Adipocyte (in vitro differentiated cells): Measurements from ENCODE around the gene PLPP2.

ENCODE experiments used
- DNase-seq: peaks from one replicate; pipeline ENCODE4 v3.0.0-alpha.2; 2015; ENCODE audit warnings: low read depth
- H3K27me3 ChIP-seq: replicated peaks from 2 replicates; pipeline ENCODE4 v1.7.0; 2013; ENCODE audit warnings: mild to moderate bottlenecking, low read length, moderate library complexity; ENCODE audit not compliant: control insufficient read depth, insufficient read depth
- H3K36me3 ChIP-seq: 2 replicates; pipeline ENCODE4 v1.7.0; 2013; ENCODE audit warnings: low read length, mild to moderate bottlenecking, moderate library complexity; ENCODE audit not compliant: control insufficient read depth, insufficient read depth, severe bottlenecking
- H3K4me1 ChIP-seq: 2 replicates; pipeline ENCODE4 v1.7.0; 2013; ENCODE audit warnings: mild to moderate bottlenecking, low read length, moderate library complexity; ENCODE audit not compliant: control insufficient read depth, insufficient read depth
- H3K4me3 ChIP-seq: 2 replicates; pipeline ENCODE4 v1.7.0; 2013; ENCODE audit warnings: mild to moderate bottlenecking, low read length, moderate library complexity
- H3K9ac ChIP-seq: 2 replicates; pipeline ENCODE4 v1.7.0; 2013; ENCODE audit warnings: mild to moderate bottlenecking, low read length, moderate library complexity
- H3K9me3 ChIP-seq: 2 replicates; pipeline ENCODE4 v1.7.0; 2013; ENCODE audit warnings: mild to moderate bottlenecking, low read length, moderate library complexity; ENCODE audit not compliant: control insufficient read depth

PLPP2 gene

DNA sequence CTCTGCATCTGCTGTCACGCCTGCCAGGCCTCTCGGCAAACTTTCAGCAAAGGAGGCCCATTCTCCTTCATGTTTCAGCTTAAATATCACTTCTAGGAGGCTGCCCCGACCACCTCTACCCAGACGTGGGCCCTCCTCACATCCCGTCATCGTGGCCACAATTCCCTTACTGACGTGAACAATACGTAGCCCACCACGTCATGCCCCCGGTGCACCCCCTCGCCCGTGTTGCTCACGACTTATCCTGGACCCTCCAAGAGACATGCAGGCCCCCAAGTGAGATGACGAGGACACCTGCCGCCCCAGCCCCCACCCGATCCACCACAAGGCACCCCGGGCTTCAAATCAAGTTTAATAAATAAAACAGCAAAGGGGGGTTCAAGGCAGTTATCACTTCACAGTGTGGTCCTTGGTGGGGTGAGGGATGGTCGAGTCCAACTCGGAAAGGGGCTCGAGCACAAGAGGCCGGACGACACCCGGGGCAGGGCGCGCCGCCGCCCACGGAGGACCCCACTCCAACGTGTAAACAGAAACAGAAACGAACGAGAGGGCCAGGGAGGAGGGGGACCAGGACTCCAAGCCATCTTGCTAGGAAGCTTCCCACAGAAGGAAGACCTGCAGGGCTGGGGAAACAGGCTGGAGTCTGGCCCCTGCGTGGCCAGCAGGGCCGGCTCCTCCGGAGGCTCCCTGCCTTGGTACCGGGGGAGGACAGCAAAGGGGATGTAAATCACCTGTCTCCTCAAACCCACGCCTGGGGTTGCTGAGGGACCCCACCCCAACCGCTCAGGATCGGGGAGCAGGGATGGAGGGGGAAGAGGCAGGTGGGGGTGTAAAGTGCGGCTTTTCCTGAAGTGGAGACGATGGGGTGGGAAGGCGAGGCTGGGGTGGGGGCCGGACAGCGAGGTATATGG is 14.3 kb upstream of the PLPP2 start:
- DNase-seq = no peak
- peaks cover 40% of the 10 kb centered on the region for H3K36me3 ChIP-seq

DNA sequence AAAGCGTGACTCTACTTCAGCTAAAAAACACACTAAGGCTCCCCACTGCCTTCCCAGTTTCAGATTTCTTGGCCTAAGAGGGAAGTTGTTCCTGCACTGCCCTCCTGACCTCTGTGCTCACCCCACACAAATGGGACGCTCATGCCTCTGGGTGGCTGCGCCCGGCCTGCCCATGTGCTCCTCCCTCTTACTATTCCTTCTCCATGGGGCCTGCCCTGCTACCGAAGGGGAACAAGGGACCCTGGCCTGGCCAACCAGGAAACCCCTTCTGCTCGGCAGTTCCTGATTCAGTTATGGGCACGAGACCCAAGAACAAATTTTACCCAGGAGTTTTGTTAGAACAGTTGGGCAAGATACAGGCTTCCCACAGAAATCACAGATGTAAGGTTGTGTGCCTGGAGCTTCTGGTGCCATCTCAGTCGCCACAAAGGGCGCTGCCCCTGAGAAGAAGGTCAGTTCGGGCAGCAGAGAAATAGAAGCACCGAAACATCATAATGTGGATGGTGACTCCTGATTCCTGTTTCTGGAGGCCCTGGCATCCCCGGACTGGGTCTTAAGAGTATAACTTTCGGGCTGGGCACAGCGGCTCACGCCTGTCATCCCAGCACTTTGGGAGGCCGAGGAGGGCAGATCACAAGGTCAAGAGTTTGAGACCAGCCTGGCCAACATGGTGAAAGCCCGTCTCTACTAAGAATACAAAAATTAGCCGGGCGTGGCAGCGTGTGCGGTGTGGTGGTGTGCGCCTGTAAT is 5.4 kb upstream of the PLPP2 start:
- peaks cover 3% of the 10 kb centered on the region for H3K9me3 ChIP-seq
- peaks cover 34% of the 10 kb centered on the region for H3K27me3 ChIP-seq
- no peaks in the 10 kb centered on the region for H3K36me3 ChIP-seq
- H3K4me3 ChIP-seq = no peak overlapping the region
- DNase-seq = no peak
- H3K4me1 ChIP-seq = peaks cover 11% of the 10 kb centered on the region
- no peak overlapping the region for H3K9ac ChIP-seq

More for the DNA sequence above, 14.3 kb upstream of the PLPP2 start:
- H3K4me3 ChIP-seq = no peak overlapping the region
- H3K27me3 ChIP-seq = no peaks in the 10 kb centered on the region
- H3K4me1 ChIP-seq = no peaks in the 10 kb centered on the region
- no peaks in the 10 kb centered on the region for H3K9me3 ChIP-seq
- no peak overlapping the region for H3K9ac ChIP-seq

DNA sequence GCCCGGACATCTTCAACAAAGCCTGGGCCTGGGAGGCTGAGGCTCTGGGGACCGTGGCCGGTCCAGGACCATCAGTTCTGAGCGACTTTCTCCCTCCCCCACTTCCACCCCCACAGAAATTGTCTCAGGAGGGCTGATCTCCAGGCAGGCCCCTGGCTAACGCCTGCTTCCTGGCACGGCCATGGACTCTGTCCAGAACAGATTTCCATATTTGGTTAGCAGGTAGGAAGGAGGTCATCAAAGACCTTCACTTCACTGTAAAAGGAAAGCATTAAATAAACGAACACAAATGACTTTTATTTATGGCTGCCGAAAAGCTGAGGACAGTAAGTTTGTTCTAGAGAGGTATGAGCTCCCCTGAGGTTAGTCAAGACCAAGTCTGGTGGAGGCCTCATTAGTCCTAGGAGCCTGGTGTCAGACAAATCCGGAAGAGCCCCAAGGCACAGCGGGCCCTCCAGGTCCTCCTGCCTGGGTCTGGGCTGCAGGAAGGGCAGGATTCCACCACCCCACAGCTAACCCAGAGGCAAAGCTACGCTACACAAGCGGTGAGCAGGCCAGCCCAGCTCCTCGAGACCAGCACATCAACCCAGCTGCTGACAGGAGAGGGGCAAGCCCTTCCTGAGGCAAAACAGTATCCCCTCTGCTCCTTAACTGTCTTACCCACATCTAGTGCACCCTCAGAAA is 4.6 kb upstream of the PLPP2 start:
- Histone ChIP-seq H3K4me1 (peaks cover 11% of the 10 kb centered on the region), H3K9ac (no peak overlapping the region), H3K4me3 (no peak overlapping the region), H3K9me3 (peaks cover 3% of the 10 kb centered on the region), H3K36me3 (no peaks in the 10 kb centered on the region), H3K27me3 (peaks cover 34% of the 10 kb centered on the region)
- no peak for DNase-seq

GRCh38 chr19:294946-295686 is 3.9 kb upstream of the PLPP2 start:
- Histone ChIP-seq H3K4me1 (peaks cover 11% of the 10 kb centered on the region), H3K36me3 (no peaks in the 10 kb centered on the region), H3K4me3 (peak overlapping the region; percentile 37), H3K27me3 (peaks cover 34% of the 10 kb centered on the region), H3K9me3 (peaks cover 3% of the 10 kb centered on the region), H3K9ac (no peak overlapping the region)
- DNase-seq = peak; percentile 57

GRCh38 chr19:294341-294945 is 3.2 kb upstream of the PLPP2 start:
- Histone ChIP-seq H3K9me3 (peaks cover 3% of the 10 kb centered on the region), H3K4me3 (peak overlapping the region; percentile 37), H3K36me3 (no peaks in the 10 kb centered on the region), H3K9ac (no peak overlapping the region), H3K27me3 (peaks cover 34% of the 10 kb centered on the region), H3K4me1 (peaks cover 11% of the 10 kb centered on the region)
- peak; percentile 38 for DNase-seq

DNA sequence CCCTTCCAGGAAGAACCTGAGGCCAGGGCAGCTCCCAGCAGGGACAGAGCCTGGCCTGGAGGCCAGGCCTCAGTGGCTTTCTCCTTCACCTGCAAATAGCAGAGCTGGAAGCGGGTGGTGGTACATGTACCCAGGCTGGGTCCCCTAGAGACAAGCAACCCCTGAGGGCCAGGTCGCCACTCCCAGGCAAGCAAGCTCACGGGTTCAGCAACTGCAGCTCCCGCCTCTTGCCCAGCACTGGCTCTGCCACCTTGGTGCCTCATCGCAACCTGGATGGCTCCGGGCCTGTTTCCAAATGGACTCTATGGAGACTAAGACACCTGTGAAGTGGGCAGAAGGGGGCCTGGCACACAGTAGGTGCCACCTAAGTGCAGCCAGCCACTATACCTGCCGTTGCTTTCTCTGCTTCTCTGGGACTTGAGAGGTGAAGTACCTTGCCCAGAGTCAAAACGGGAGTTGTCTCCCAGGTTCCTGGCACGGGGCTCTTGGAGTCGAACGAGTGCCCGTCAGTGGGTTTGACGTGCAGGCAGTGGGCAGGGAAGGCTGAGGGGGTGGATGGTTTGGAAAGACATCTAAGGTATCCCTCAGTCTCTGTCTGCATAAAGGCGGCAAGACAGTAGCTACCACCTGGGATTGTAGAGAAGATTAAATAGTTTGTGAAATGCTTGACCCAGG is 2.4 kb upstream of the PLPP2 start:
- H3K4me3 ChIP-seq = no peak overlapping the region
- peaks cover 3% of the 10 kb centered on the region for H3K9me3 ChIP-seq
- no peak overlapping the region for H3K9ac ChIP-seq
- no peaks in the 10 kb centered on the region for H3K36me3 ChIP-seq
- H3K4me1 ChIP-seq = peaks cover 11% of the 10 kb centered on the region
- DNase-seq = no peak
- H3K27me3 ChIP-seq = peaks cover 34% of the 10 kb centered on the region

GRCh38 chr19:292951-293350 is 1.7 kb upstream of the PLPP2 start:
- peaks cover 11% of the 10 kb centered on the region for H3K4me1 ChIP-seq
- DNase-seq = no peak
- H3K4me3 ChIP-seq = no peak overlapping the region
- no peaks in the 10 kb centered on the region for H3K36me3 ChIP-seq
- H3K9me3 ChIP-seq = peaks cover 3% of the 10 kb centered on the region
- no peak overlapping the region for H3K9ac ChIP-seq
- H3K27me3 ChIP-seq = peaks cover 34% of the 10 kb centered on the region

DNA sequence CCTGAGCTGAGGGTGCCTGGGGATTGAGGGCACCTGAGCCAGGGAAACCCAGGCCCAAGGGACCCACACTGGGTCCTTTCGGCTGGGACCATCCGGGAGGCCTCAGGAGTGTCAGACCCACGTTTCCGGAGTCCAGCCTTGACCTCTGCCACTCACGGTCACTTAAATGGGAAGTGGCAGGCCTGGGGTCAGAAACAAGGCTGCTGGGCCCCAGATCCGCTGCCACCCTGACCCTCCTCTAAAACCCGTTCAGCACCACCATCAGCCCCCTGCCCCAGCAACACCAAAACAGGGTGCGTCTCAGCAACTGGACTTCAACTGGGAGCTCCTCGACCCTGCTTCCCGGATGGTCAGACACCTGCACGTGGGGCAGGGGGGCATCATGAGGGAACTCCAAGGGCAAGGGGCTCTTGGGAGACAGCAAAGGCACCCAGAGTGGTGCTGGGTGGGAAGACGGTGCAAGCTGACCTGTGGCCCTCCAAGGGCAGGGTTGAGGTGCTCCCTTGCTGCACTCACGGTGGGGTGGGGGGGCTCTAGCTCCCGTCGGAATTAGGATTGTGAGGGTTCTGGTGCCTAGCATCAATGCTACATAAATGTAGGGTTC is 1.2 kb upstream of the PLPP2 start:
- DNase-seq = no peak
- Histone ChIP-seq H3K27me3 (peaks cover 34% of the 10 kb centered on the region), H3K4me3 (no peak overlapping the region), H3K36me3 (no peaks in the 10 kb centered on the region), H3K4me1 (peaks cover 11% of the 10 kb centered on the region), H3K9me3 (peaks cover 3% of the 10 kb centered on the region), H3K9ac (no peak overlapping the region)

DNA sequence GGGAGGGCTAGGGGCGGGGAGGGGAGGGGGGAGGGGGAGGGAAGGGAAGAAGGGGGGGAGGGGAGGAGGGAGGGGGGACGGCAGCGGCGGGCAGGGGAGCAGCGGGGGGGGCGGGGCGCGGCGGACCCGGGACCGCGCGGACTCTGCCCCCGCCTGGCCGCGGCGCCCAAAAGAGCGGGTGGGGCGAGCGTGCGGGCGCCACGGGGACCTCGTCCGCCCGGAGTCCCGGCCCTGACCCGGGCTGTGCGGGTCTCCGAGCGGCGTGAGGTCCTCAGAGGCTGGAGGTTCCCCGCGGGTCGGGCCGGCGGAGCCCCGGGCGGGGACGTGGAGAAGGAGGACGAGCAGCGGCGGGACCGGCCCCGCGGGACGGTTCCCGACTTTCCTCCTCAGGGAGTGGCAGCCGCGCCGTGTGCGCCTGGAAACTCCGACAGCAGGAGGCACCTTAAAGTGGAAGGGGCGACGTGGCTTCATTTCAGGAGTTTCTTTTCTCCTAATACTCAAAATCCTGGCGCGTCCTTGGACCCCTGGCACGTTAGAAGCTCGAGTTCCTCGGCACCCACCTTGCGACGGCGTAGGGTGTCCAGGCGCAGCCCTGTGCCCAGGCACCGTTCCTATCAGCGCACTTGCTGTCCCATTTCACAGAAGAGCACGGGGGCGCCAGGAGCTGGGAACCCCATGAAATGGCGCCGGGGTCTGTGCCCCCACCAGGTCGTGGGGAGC is 518 bp upstream of the PLPP2 start:
- DNase-seq = peak; percentile 36
- Histone ChIP-seq H3K36me3 (no peaks in the 10 kb centered on the region), H3K4me3 (peak overlapping the region; percentile 37), H3K4me1 (peaks cover 11% of the 10 kb centered on the region), H3K9ac (no peak overlapping the region), H3K27me3 (peaks cover 37% of the 10 kb centered on the region), H3K9me3 (peaks cover 3% of the 10 kb centered on the region)
